GM18909 (cell line): Measurements from ENCODE around the gene CEP250.
"Not testable (repeated sequence)": the region's sequence is repeated elsewhere in the genome, so short reads cannot be mapped to it uniquely, and the experiment has no call there.

Experiments used
- ATAC-seq: cut with Tn5 transposase; IDR thresholded peaks from one replicate; pipeline ENCODE4 v1.9.1; 2021; ENCODE audit warnings: mild to moderate bottlenecking; ENCODE audit not compliant: unreplicated experiment, poor library complexity

CEP250 gene

DNA sequence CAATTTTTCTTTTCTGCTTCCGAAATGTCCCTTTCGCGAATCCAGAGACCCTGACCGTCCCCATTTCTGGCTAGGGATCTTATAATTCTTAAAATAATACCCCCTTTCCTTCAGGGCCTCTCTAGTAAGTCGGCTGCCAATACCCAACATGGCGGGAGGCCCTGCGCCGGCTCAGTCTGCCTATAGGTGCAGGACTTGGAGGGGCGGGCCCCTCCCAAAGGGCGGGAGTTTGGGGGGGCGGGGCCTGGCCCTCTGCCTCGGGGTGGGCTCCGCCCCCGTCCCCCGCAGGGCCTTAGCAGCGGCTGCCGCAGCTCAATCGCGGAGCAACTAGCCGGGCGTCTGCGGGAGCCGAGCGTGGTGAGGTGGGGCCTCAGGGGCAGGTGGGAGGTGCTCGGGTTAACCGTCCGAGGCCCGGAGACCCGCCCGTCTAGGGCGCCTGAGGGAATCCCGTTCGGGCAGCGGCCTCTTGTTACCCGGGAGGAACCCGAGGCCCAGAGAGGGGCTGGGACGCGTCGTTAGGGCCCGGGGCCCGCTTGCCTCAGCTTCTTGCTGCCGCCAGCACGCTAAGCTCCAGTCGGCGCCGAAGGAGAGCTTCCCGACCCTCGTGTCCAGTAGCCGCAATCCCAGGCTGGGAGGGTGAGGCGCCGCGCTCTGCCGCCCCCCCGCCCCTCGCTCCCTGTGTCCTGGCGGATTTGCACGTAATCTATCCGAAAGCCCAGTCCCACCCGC, at the start of gene CEP250:
TSS of gene CEP250 (plus strand) at position 718 of the 729 bp plus-strand sequence. CDS start 6,770 bp downstream, outside the sequence.
- peak; percentile 95 for ATAC-seq

GRCh38 chr20:35405775-35406174, 49.6 kb upstream of the CEP250 start:
- ATAC-seq = no peak

DNA sequence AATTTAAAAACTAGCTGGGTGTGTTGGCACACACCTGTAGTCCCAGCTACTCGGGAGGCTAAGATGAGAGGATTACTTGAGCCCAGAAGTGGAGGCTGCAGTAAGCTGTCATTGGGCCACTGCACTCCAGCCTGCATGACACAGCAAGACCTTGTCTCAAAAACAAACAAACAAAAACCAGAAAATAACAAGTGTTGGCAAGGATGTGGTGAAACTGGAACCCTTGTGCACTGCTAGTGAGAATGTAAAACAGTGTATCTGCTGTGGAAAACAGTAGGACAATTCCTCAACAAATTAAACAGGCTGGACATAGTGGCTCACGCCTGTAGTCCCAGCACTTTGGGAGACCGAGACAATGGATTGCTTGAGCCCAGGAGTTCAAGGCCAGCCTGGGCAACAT, 47.1 kb upstream of the CEP250 start:
- no peak for ATAC-seq

- no peak for ATAC-seq
Measured at GRCh38 chr20:35409542-35409941, 45.9 kb upstream of the CEP250 start.

DNA sequence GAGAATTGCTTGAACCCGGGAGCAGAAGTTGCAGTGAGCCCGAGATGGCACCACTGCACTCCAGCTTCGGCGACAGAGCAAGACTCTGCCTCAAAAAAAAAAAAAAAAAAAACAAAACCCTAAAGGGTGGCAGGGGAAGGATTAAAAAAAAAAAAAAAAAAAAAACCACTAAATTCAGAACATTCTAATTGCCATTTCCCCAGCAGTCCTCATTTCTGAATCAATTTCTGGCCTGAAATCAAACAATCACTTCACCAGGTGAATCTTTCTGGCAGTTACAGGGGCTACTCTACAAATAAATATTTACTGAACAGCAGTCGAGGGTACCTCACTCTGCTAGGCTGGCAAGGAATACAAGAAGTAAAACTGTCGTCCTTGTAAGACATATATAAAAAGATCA, 44.8 kb upstream of the CEP250 start:
- no peak for ATAC-seq

GRCh38 chr20:35421322-35421721, 34.1 kb upstream of the CEP250 start:
- no peak for ATAC-seq

GRCh38 chr20:35431621-35432429, 23.6 kb upstream of the CEP250 start:
- ATAC-seq = no peak

GRCh38 chr20:35432430-35432735, 23.0 kb upstream of the CEP250 start:
- no peak for ATAC-seq

- ATAC-seq = no peak
Measured at GRCh38 chr20:35433337-35433736, 22.1 kb upstream of the CEP250 start.

- ATAC-seq = no peak
Measured at GRCh38 chr20:35434085-35435005, 21.1 kb upstream of the CEP250 start.

DNA sequence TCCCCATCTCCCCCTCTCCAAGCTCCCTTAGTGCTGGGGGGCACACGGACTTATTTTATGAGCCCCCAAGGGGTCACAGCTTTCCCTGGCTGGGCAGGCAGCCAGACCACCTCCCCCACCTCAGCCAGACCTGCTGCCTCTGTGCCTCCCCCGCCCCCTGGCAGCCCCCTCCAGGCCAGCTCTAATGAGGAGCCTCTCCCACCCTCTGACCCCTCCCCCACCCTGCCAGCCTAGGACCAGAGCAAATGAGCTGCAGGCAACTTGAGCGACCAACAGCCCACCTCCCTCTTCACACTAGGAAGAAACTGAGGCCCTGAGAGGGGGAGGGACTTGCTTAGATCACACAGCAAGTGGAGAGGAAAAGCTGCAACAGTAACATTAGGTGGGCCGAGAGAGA, 19.2 kb upstream of the CEP250 start:
- ATAC-seq = no peak

GRCh38 chr20:35437599-35437998, 17.8 kb upstream of the CEP250 start:
- ATAC-seq = no peak

DNA sequence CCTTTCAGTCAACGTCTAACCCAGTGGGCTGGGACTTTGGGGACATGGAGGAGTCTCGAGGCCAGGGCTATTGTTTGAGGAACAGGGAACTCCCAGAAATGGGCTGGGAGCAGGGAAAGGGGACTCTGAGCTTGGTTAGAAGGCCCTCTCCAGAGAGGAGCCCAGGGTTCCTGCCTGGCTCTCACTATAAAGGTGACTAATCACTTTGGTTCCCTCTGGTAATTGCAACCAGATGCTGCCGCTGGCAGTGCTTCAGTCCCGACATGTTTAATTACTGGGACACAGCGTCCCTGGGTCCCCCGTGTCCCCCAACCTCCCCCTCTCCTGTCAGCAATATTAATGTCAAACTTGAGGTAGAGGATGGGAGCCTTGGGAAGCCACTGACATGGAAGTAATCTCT, 12.4 kb upstream of the CEP250 start:
- no peak for ATAC-seq

GRCh38 chr20:35444226-35444625, 11.2 kb upstream of the CEP250 start:
- no peak for ATAC-seq

GRCh38 chr20:35446356-35447078, 8.9 kb upstream of the CEP250 start:
- ATAC-seq = no peak

DNA sequence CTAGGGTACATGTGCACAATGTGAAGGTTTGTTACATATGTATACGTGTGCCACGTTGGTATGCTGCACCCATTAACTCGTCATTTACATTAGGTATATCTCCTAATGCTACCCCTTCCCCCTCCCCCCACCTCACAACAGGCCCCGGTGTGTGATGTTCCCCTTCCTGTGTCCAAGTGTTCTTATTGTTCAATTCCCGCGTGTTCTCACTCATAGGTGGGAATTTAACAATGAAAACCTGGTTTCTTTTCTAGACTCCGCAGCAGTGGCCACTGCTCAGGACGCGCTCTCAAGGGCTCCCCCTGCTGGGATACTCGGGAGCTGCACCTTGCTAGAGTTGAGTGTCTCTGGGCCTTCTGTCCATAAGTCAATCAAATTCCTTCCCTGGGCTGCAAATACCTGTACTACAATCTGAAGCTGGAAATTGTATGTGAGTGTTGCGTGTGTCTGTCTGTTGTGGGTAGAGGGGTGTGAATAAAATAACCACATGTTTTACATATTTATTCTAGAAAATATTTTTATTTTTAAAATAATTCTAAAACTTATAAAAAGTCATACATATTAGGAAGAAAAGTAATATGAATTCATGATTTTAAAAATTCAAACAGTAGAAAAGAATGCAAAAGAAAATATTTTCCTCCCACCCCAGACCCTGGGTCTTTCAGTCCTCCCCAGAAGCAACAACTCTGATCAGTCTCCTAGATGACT, 8.2 kb upstream of the CEP250 start:
- ATAC-seq = no peak

- ATAC-seq = no peak
Measured at GRCh38 chr20:35448788-35449373, 6.5 kb upstream of the CEP250 start.

DNA sequence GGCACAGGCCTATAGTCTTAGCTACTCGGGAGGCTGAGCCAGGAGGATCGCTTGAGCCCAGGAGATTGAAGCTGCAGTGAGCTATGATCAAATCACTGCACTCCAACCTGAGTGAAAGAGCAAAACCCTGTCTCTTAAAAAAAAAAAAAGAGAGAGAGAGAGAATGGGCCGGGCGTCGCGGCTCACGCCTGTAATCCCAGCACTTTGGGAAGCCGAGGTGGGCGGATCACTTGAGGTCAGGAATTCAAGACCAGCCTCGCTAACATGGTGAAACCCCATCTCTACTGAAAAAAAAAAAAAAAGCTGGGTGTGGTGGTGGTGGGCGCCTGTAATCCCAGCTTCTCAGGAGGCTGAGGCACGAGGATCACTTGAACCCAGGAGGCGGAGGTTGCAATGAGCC, 5.5 kb upstream of the CEP250 start:
- ATAC-seq = not testable (repeated sequence)

DNA sequence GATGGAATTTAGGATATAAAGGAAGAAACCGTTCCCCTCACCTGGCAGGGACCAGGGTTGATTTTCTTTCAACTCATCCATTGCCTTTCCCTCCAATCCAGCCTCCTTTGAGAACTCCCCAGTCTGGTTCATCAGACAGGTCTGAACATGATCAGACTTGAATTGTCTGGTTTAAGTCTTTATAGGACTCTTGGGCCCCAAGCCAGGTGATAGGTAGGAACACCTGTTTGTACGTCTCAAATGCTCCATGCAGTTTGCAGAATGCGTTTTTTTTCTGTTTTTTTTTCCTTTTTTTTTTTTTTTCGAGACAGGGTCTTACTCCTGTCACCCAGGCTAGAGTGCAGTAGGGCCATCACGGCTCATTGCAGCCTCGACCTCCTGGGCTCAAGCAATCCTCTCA, 4.1 kb upstream of the CEP250 start:
- ATAC-seq = no peak
